Left colon (tissue), 2 donors: ENCODE measurements around the gene CUL2. TPM values are rescaled to one million over a fixed set of nuclear protein-coding genes. Genes with fewer than 3 reads are reported as not detected.

Experiments
- ATAC-seq: fragments of 200-7000 bp; cut with Tn5 transposase; one replicate; pipeline ENCODE4 v1.9.1; 2020; ENCODE audit warnings: mild to moderate bottlenecking, moderate library complexity
- DNase-seq, 2 donors: peaks; one replicate each; pipeline ENCODE4 v3.0.0-alpha.2; 2020
- intact Hi-C, 2 donors: fragments of 100-400 bp; cut with DNase I in 1 of 2; cut with micrococcal nuclease in 1 of 2; formaldehyde crosslinking; loops; one replicate each; pipeline versions ENCODE4 v1.11.2 to v1.14.0; 2022; cut with DNase I, micrococcal nuclease
- total RNA-seq, 2 donors: library from RNA; stranded (reverse); fragmentation: NEBNext Ultra II Directional; extraction: Animal tissue kit (Norgen Biotek cat#: 25700); gene quantifications; one replicate each; pipeline ENCODE4 v1.2.1, GENCODE V29; 2021
- donor health status: DM: no; HTN: no; CAD: no.
- donor health status: DM: yes; HTN: yes; CAD: no.

Gene CUL2
- total RNA-seq, 2 donors from 2014 or later, result 22.3 to 25.0 TPM

GRCh38 chr10:35041502-35041879 lies 48.6 kb downstream of the CUL2 start:
- no peak for DNase-seq
- ATAC-seq, result no peak
- intact Hi-C loops, result no loop called here

DNA sequence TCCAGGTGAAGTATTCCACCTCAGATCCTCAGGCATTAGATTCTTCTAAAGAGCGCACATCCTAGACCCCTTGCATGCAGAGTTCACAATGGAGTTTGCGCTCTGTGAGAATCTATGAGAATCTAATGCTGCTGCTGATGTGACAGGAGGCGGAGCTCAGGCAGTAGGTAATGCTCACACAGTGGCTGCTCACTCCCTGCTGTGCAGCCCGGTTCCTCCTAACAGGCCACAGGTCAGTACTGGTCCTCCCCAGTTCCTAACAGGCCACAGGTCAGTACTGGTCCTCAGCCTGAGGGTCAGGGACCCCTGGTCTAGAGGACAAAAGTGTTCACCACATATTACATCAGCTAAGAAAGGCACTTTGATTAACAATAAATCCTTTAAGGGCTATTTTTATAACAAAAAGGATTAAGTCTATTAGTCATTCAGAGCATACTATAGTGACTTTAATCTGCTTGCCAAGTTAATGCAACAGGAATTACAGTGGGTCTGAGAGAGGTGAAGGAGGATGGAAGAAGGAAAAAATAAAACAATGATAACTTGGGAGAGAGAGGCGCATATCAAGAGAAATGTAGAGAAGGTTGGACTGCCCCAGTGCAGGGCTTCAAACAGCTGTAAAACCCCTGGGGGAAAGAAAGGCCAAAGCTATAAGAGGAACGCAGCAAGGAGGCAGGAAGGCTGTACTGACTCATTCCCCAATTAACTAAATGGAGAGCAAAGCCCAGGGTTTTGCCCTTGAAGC lies 49.2 kb downstream of the CUL2 start:
- DNase-seq, result no peak
- no peak for ATAC-seq
- intact Hi-C loops, result no loop called here

GRCh38 chr10:35037104-35037503 lies 53.0 kb downstream of the CUL2 start:
- no peak for DNase-seq
- intact Hi-C loops, result no loop called here
- ATAC-seq, result no peak

DNA sequence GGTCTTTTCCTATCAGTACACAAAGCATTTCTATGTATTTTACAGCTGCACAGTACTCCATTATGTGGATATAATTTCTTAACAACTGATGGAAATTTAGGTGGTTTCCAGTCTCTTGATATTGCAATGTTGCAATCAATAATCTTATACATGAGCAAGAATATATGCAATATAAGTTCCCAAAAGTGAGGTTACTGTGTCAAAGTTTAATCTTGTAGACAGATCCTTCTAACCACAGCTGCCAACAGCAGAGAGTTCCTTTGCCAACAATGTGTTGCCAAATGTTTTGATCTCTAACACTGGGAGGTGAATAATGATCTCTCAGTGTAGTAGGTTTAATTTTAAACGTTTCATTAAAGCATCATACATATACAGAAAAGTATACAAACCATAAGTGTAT lies 54.5 kb downstream of the CUL2 start:
- DNase-seq, result no peak
- no peak for ATAC-seq
- intact Hi-C loops, result no loop called here

DNA sequence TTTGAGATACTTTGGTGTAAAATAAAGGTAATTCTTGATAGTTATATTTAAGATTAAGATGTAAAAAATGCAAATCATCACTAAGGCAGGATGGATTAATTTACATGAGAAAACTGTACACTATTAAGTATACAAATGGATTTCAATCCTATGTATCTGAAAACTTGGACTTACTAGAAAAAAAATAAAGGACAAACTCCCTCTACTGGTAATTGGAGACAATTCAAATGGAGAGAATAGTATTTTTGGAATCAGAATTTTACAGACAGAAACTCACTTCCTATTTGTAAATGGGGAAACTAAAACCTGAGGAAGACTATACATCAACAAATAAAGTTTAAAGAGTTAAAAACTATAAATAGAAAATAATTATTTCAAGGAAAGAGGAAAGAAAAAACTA lies 62.6 kb downstream of the CUL2 start:
- intact Hi-C loops, result no loop called here
- ATAC-seq, result no peak
- DNase-seq, result no peak

DNA sequence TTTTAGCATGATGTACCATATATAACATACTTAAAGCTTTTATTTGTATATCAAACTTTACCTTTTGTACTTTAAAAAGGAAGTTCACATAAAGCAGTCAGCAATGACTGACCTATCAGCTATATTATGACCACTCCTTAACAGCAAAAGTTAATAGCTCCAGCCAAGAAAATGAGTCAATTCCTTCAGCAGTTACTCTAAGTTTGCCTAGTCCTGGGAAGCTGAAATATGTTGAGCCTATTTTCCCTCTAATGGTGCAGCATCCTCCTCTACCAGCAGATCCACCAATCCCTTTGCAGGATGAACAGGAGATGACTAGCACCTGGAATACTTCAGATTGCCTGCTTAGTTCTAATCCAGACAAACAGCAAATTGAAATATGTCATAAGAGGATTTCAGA lies 64.2 kb downstream of the CUL2 start:
- no peak for ATAC-seq
- intact Hi-C loops, result no loop called here
- DNase-seq, result no peak

GRCh38 chr10:35020481-35020880 lies 69.7 kb downstream of the CUL2 start:
- DNase-seq, result no peak
- intact Hi-C loops, result no loop called here
- ATAC-seq, result no peak

GRCh38 chr10:35019041-35020024 lies 70.8 kb downstream of the CUL2 start:
- intact Hi-C loops, result no loop called here
- DNase-seq (no peak), ATAC-seq (no peak)

DNA sequence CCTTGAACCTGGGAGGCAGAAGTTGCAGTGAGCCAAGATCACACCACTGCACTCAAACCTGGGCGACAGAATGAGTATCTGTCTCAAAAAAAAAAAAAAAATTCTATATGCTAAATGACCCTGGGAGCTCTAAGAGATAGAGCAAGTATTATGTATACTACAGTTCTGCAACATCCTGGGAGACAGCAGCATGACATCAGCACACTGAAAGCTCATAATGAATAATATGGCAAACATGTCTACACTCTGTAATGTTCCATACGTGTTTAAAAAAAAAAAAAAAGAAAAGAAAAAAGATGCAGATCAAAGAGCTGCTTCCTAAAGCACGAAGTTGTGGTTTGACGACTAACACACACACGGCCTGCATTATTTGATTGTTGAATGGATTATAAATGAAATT lies 72.5 kb downstream of the CUL2 start:
- intact Hi-C loops, result no loop called here
- no peak for ATAC-seq
- no peak for DNase-seq

GRCh38 chr10:35015843-35016408 lies 74.2 kb downstream of the CUL2 start:
- DNase-seq (no peak), ATAC-seq (no peak)
- intact Hi-C loops, result no loop called here

GRCh38 chr10:35012781-35013180 lies 77.4 kb downstream of the CUL2 start:
- no peak for ATAC-seq
- no peak for DNase-seq
- intact Hi-C loops, result no loop called here

DNA sequence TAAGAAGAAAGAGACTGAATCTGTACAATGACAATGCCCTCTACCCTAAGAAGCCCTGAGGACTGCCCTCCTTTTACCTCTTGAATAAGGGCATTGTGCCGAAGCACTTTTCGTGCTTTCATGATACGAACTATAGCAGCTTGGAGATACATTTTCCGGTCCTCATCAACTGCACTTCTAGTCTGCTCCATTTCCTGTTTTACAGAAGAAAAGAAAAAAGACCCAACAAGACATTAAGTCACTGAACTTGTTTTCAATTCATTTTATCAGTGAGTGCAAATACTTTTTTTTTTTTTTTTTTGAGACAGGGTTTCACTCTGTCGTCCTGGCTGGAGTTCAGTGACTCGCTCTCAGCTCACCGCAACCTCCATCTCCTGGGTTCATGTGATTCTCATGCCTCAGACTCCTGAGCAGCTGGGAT lies 78.4 kb downstream of the CUL2 start:
- DNase-seq (no peak), ATAC-seq (no peak)
- intact Hi-C loops, result no loop called here

DNA sequence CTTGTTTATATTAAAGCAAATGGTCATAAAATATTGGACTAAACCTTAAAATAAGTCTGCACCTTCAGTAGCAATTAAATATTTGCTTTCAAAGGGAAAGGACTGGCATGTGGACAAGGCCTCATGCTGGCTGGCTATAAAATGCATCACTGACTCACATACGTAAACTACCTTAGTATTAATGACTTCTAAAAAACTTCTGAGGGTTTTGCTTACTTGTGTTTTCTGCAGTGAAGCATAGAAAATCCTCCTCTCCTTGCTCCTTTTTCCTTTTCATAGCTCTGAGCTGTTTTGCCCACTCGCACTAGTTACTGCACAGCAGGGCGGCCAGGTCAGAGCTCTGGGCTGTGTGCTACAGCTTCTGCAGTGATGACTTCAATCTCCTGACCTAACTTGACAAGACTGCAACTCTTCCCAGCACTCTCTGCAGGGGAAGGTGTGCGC lies 82.3 kb downstream of the CUL2 start:
- DNase-seq (no peak), ATAC-seq (no peak)
- intact Hi-C loops, result no loop called here

- intact Hi-C loops, result no loop called here
- no peak for ATAC-seq
- no peak for DNase-seq
Measured at GRCh38 chr10:35006836-35007235, 83.3 kb downstream of the CUL2 start.

GRCh38 chr10:35005868-35006267 lies 84.3 kb downstream of the CUL2 start:
- no peak for ATAC-seq
- intact Hi-C loops, result no loop called here
- DNase-seq, result no peak

DNA sequence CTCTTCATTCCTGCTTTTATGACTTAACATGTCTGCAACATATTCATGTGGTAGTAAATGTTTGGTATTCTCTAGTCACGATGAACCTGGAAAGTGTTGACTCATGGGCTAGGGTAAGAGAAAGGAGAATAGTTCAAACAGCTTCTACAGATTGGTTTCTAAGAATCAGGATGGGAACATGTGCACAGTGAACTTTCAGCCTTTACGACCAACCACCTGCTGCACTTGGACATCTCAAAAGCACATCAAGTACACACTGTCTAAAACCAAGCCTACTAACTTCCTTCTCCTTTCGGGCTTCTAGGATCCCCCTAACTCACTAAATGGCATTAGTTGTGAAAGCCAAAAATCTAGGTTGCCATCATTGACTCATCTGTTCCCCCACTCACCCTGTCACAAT lies 85.5 kb downstream of the CUL2 start:
- ATAC-seq (no peak), DNase-seq (no peak)
- intact Hi-C loops, result no loop called here

DNA sequence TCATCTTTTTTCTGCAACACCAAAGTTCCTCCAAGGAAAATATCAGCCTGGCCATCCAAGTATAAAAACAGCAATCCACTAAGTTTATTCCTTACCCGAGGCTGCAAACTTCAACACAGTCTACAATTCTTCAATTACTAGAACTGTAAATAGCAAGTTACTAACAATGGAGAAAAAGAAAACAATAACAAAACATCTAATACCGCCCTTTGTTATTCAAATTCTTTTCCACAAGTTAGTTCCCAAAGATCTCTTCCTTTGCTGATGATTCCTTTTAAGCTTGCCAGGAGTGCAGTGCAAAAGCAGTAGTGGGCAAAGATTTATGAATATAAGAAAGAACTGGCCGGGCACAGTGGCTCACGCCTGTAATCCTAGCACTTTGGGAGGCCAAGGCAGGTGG lies 86.2 kb downstream of the CUL2 start:
- ATAC-seq, result no peak
- intact Hi-C loops, result no loop called here
- no peak for DNase-seq

DNA sequence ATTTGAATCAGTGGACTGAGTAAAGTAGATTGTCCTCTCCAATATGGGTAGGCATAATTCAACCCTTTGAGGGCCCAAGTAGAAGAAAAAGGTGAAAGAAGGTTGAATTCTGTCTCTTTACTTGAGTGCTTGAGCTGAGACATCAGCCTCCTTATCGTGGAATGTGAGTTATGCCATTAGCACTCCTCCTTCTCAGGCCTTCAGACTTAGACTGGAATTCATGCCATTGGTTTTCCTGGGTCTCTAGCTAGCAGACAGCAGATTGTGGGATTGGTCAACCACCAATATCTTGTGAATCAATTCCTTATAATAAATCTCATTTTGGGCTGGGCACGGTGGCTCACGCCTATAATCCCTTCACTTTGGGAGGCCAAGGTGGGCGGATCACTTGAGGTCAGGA lies 89.2 kb downstream of the CUL2 start:
- ATAC-seq (no peak), DNase-seq (no peak)
- intact Hi-C loops, result no loop called here

- no peak for DNase-seq
- no peak for ATAC-seq
- intact Hi-C loops, result no loop called here
Measured at GRCh38 chr10:34999532-34999931, 90.6 kb downstream of the CUL2 start.

GRCh38 chr10:34998940-34999339 lies 91.2 kb downstream of the CUL2 start:
- intact Hi-C loops, result no loop called here
- ATAC-seq (no peak), DNase-seq (no peak)
